Type B pancreatic cell (in vitro differentiated cells): Measurements from ENCODE around the gene GNAI1. TPM values are rescaled to one million over a fixed set of nuclear protein-coding genes. Genes with fewer than 3 reads are reported as not detected.

ENCODE experiments used
- DNase-seq: peaks from one replicate; pipeline ENCODE4 v3.0.0; 2021; ENCODE audit warnings: mixed read lengths; ENCODE audit not compliant: unreplicated experiment; ENCODE audit errors: extremely low spot score
- H3K27ac Mint-ChIP-seq: 2 replicates; pipeline ENCODE4 v1.8.0; 2021; ENCODE audit warnings: mild to moderate bottlenecking, mixed read lengths
- H3K27me3 Mint-ChIP-seq: 2 replicates; pipeline ENCODE4 v1.8.0; 2021; ENCODE audit warnings: mixed read lengths
- H3K36me3 Mint-ChIP-seq: 2 replicates; pipeline ENCODE4 v1.8.0; 2021; ENCODE audit warnings: mixed read lengths
- H3K4me1 Mint-ChIP-seq: one replicate; pipeline ENCODE4 v1.8.0; 2021; ENCODE audit warnings: mixed read lengths; ENCODE audit not compliant: unreplicated experiment
- H3K4me3 Mint-ChIP-seq: 2 replicates; pipeline ENCODE4 v1.8.0; 2021; ENCODE audit warnings: mild to moderate bottlenecking, mixed read lengths
- H3K9me3 Mint-ChIP-seq: 2 replicates; pipeline ENCODE4 v1.8.0; 2021; ENCODE audit warnings: mixed read lengths
- CTCF ChIP-seq: fragments of 200-600 bp; sonication (generic); conservative IDR thresholded peaks from 2 replicates; pipeline ENCODE4 v1.5.0; 2021; ENCODE audit warnings: antibody characterized with exemption, mild to moderate bottlenecking
- total RNA-seq: library from RNA; stranded (reverse); gene quantifications from 2 replicates; pipeline ENCODE4 v1.2.1, GENCODE V29; 2021; ENCODE audit warnings: low replicate concordance

GNAI1 gene
- total RNA-seq, 1 donor from 2014 or later = 39.2 TPM

GRCh38 chr7:80241671-80242070 is 107.0 kb downstream of the GNAI1 start:
- Mint-ChIP-seq H3K4me1 (no peaks in the 10 kb centered on the region), H3K4me3 (no peak overlapping the region), H3K36me3 (no peaks in the 10 kb centered on the region), H3K9me3 (no peaks in the 10 kb centered on the region), H3K27me3 (no peaks in the 10 kb centered on the region), H3K27ac (no peak overlapping the region)
- no peak for DNase-seq
- TF ChIP-seq CTCF = no peak

- Mint-ChIP-seq H3K4me1 (no peaks in the 10 kb centered on the region), H3K9me3 (no peaks in the 10 kb centered on the region), H3K27me3 (no peaks in the 10 kb centered on the region), H3K27ac (no peak overlapping the region), H3K4me3 (no peak overlapping the region), H3K36me3 (no peaks in the 10 kb centered on the region)
- TF ChIP-seq CTCF = no peak
- no peak for DNase-seq
Measured at GRCh38 chr7:80243425-80243824, 108.8 kb downstream of the GNAI1 start.

GRCh38 chr7:80244206-80244916 is 109.7 kb downstream of the GNAI1 start:
- Mint-ChIP-seq H3K27me3 (no peaks in the 10 kb centered on the region), H3K4me1 (no peaks in the 10 kb centered on the region), H3K36me3 (no peaks in the 10 kb centered on the region), H3K4me3 (no peak overlapping the region), H3K9me3 (no peaks in the 10 kb centered on the region), H3K27ac (no peak overlapping the region)
- no peak for TF ChIP-seq CTCF
- DNase-seq = no peak

- Mint-ChIP-seq H3K9me3 (no peaks in the 10 kb centered on the region), H3K4me3 (no peak overlapping the region), H3K36me3 (no peaks in the 10 kb centered on the region), H3K4me1 (no peaks in the 10 kb centered on the region), H3K27ac (no peak overlapping the region), H3K27me3 (no peaks in the 10 kb centered on the region)
- no peak for DNase-seq
- TF ChIP-seq CTCF = no peak
Measured at GRCh38 chr7:80247144-80247543, 112.5 kb downstream of the GNAI1 start.

GRCh38 chr7:80247891-80248290 is 113.3 kb downstream of the GNAI1 start:
- H3K36me3 Mint-ChIP-seq = no peaks in the 10 kb centered on the region
- no peak overlapping the region for H3K4me3 Mint-ChIP-seq
- no peaks in the 10 kb centered on the region for H3K27me3 Mint-ChIP-seq
- no peak overlapping the region for H3K27ac Mint-ChIP-seq
- H3K9me3 Mint-ChIP-seq = no peaks in the 10 kb centered on the region
- no peak for DNase-seq
- no peak for TF ChIP-seq CTCF
- H3K4me1 Mint-ChIP-seq = no peaks in the 10 kb centered on the region
